Renal cortex interstitium (tissue), 11 donors: Measurements from ENCODE around the gene GRM5. TPM values are rescaled to one million over a fixed set of nuclear protein-coding genes. Genes with fewer than 3 reads are reported as not detected.

Experiments used
- DNase-seq, 11 donors: peaks; one replicate each; pipeline ENCODE4 v3.0.0-alpha.2; 2013; ENCODE audit warnings: low read depth in 9 of 11, low spot score in 4 of 11; ENCODE audit errors: extremely low read depth in 1 of 11
- polyA plus RNA-seq, 3 donors: library from polyadenylated mRNA; unstranded; fragments of 120-200 nt; gene quantifications; one replicate each; pipeline ENCODE4 v1.2.1, GENCODE V29; 2013; ENCODE audit not compliant: insufficient read length in 3 of 3

Gene GRM5
- polyA plus RNA-seq, 3 donors = 0.12 to 0.38 (median 0.19) TPM

DNA sequence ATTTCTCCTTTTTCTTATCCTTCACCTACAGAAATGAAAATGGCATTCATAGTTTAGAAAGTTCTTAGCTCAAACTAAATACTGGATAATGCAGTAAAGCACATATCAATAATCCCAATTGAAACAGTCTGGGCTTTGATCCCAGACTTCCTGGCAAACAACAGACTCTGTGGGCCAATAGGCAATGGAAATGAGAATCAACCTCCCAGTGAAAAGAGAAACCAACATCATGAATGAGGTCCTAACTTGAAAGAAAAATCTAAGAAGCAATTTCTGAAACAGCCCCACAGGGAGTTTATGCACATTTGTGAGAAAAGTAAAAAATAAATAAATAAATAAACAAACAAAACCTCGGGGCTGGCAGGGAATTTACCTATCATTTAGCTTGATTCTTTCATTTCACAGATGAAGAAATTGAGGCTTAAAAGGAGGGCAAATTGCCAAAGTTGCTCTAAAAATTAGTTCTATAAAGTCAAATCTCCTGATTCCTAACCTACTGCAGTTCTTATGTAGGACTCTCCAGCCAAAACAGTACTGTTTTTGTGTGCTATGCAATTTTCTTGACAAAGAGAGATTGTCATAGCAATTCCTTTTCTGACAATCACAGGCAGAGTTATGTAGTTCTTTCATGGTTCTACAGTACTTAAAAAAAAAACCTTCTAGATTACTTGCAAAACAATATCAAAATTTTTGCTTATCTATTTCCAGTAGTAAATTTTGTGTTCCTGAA, 265.8 kb downstream of the GRM5 start:
- DNase-seq = no peak

DNA sequence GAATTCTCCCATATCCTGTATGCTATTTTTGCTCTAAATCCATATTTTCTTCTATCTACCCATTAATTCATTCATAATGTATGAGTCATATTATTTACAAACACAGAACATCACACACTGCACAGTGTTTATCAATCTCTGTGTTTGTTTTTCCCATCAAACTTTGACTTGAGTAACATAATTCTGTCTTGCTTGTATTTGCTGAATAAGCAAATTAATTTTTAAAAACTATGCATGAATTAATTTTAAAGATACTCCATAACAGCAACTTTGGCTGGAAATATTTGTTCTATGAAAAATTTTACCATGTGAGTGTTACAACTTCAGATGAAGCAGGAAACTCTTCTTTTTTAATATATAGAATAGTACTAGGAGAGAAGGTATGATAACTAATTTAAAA, 275.6 kb downstream of the GRM5 start:
- DNase-seq = no peak

- DNase-seq = no peak
These were observed 286.2 kb downstream of the GRM5 start for GRCh38 chr11:88779577-88779976.

DNA sequence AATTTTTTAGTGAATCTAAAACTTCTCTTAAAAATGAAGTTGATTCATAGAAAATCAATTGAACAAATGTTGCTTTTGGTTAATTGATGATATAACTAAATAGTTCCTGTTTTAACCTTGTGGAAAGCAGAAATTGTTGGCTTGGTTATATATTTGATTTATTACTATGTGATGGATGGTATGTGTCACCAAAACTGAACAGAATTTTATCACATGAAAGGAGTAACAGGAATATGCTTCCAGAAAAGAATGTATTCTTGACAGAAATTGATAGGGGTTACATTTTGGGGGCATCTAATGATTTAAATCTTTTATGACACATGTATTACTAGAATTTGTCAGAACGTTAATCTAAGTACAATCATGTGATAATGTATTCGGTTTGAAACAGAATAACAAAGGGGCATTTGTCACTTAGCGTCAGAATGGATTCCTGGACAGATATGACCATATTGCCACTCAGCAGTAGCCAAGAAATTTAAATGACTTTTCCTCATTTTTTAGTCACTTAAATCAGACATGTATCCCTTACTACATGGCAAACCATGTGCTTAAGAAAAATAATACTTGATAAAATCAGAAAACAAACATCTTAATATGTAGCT, 295.2 kb downstream of the GRM5 start:
- no peak for DNase-seq

DNA sequence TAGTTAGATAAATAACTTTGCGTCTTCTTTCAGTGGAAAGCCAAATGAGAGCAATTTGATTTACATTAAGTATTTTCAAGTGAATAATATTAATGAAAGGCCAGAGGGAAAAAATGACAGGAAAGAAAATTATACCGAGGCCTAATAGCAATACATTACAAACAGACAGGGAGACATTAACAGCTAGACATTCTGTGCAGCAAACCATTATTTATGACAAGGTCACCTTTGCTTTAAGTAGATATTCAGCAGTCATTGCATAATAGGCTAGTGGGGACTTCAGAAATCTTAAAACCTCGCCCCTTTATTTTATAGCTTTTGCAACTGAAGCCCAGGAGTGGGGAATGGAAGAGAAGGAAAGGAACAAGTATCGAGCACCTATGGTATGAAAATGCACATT, 321.6 kb downstream of the GRM5 start:
- DNase-seq = no peak

DNA sequence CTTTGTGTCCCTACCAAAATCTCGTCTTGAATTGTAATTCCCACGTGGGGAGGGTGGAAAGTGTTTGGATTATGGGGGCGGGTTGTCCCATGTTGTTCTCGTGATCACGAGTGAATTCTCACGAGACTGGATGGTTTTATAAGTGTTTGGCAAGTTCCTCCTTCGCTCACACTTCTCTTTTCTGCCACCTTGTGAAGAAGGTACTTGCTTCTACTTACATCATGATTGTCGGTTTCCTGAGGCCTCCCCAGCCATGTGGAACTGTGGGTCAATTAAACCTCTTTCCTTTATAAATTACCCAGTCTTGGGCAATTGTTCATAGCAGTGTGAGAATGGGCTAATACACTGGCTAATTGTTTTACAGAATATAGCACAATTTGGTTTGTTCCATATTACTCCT, 326.3 kb downstream of the GRM5 start:
- DNase-seq = no peak

DNA sequence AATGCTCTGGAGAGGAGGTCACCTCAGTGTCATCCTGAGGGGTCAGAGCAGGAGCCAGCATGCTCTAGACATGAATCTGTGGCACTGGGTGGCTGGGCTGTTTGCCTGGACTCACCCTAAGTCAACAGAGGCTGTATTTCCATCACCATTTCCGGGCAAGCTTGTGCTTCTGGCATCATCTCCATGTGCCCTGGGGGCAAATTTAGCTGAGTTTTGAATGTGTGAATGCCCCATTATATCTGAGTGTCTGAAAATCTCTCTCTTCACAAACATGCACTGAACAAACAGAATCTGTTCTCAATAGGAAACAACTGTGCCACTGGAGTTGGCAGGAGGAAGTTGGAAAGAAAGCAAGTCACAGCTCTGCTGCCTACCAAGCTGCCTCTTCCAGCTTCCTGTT, 356.2 kb downstream of the GRM5 start:
- no peak for DNase-seq

- DNase-seq = peak in 5 of 11 donors; percentile 1 to 39 (median 7)
These were observed 361.3 kb downstream of the GRM5 start for GRCh38 chr11:88704485-88704884.

- DNase-seq = no peak
These were observed 364.0 kb downstream of the GRM5 start for GRCh38 chr11:88701816-88702215.

GRCh38 chr11:88697139-88697538, 368.6 kb downstream of the GRM5 start:
- no peak for DNase-seq

GRCh38 chr11:88695689-88696414, 369.9 kb downstream of the GRM5 start:
- no peak for DNase-seq

- no peak for DNase-seq
These were observed 373.3 kb downstream of the GRM5 start for GRCh38 chr11:88692306-88693086.

- DNase-seq = no peak
These were observed 376.1 kb downstream of the GRM5 start for GRCh38 chr11:88689548-88690240.

DNA sequence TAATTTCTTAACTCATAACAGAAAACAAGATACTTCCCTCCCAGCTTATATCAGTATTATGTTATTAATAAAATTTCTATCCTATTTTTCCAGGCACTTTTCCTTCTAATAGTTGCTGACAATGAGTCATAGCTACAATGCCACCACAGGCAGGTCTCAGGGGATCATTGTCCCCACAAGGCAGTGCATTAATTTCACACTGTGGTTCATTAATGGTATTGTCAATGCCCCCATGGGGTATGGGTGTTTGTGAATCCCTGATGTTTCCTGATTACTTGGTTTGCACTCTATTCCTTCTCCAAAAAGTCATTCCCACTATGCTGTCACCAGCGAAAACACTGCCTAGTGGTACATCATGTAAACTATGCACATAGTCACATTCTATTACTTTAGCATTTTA, 382.8 kb downstream of the GRM5 start:
- no peak for DNase-seq

GRCh38 chr11:88680806-88681205, 385.0 kb downstream of the GRM5 start:
- DNase-seq = no peak

DNA sequence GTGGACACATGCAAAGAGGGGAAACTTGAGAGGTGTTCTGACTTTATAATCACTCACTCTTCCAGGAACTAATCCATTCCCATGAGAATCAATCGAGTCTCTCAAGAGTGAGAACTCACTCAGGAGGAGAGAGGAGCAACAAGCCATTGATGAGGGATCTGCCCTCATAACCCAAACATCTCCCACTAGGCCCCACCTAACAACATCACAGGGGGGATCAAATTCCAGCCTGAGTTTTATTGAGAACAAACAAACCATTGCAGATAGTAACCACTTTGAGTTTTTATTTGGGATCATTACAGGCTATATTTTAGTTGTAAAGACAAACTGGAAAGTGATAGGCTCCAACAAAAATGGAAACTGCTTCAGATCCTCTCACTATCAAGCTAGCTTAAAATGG, 399.4 kb downstream of the GRM5 start:
- no peak for DNase-seq

- DNase-seq = no peak
These were observed 408.6 kb downstream of the GRM5 start for GRCh38 chr11:88657076-88657738.

GRCh38 chr11:88656283-88656682, 409.5 kb downstream of the GRM5 start:
- DNase-seq = no peak

DNA sequence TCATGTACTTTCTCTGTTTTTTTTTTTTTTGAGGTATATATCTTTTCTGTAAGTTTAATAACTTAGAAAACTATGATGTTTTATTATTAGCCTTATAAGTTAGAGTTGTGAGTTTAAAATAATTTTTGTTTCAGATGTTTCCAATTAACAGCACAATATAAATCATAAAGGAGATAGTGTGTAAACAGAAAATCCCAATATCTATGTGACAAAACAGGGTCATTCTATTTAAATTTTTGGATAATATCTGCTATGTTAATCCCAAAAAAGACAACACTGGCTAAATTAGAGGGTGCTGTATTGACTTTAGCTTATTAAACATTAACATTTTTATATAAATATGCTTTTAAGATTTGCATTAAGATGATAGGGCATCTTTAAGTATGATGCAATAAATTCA, 410.1 kb downstream of the GRM5 start:
- no peak for DNase-seq
